ENCODE measurements around the gene OSBPL5.

- TF ChIP-seq, protein P1, sequence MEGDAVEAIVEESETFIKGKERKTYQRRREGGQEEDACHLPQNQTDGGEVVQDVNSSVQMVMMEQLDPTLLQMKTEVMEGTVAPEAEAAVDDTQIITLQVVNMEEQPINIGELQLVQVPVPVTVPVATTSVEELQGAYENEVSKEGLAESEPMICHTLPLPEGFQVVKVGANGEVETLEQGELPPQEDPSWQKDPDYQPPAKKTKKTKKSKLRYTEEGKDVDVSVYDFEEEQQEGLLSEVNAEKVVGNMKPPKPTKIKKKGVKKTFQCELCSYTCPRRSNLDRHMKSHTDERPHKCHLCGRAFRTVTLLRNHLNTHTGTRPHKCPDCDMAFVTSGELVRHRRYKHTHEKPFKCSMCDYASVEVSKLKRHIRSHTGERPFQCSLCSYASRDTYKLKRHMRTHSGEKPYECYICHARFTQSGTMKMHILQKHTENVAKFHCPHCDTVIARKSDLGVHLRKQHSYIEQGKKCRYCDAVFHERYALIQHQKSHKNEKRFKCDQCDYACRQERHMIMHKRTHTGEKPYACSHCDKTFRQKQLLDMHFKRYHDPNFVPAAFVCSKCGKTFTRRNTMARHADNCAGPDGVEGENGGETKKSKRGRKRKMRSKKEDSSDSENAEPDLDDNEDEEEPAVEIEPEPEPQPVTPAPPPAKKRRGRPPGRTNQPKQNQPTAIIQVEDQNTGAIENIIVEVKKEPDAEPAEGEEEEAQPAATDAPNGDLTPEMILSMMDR (IDR thresholded peaks at IDR 0.05) = no peak
- no peak for TF ChIP-seq POLR2AphosphoS5 (IDR thresholded peaks at IDR 0.05)
Measured at GRCh38 chr11:3175194-3175593, 10.1 kb upstream of the OSBPL5 start.
